HG02571 (cell line): ENCODE results near the gene ZNF593.

ENCODE experiments used
- ATAC-seq: cut with Tn5 transposase; IDR thresholded peaks from one replicate; pipeline ENCODE4 v1.9.1; 2021; ENCODE audit warnings: mild to moderate bottlenecking, moderate library complexity; ENCODE audit not compliant: unreplicated experiment

ZNF593 gene

GRCh38 chr1:26200413-26200812 lies 30.7 kb downstream of the ZNF593 start:
- ATAC-seq = no peak

GRCh38 chr1:26203642-26204318 lies 34.1 kb downstream of the ZNF593 start:
- ATAC-seq = no peak

GRCh38 chr1:26210147-26210870 lies 40.6 kb downstream of the ZNF593 start:
- ATAC-seq = no peak

GRCh38 chr1:26212726-26213125 lies 43.0 kb downstream of the ZNF593 start:
- ATAC-seq = no peak

GRCh38 chr1:26213335-26213905 lies 43.7 kb downstream of the ZNF593 start:
- no peak for ATAC-seq

GRCh38 chr1:26215246-26215645 lies 45.5 kb downstream of the ZNF593 start:
- no peak for ATAC-seq

GRCh38 chr1:26218906-26219494 lies 49.3 kb downstream of the ZNF593 start:
- ATAC-seq = no peak
